CD4-positive, alpha-beta T cell treated with Interleukin-12 subunit alpha and Interleukin-12 subunit beta, for 1 hour (primary cell): ENCODE data around the gene TBL1XR1.
A peak's percentile ranks its signal among the peaks of the same experiment; 100 is the strongest.
"Not testable (repeated sequence)": the region's sequence is repeated elsewhere in the genome, so short reads cannot be mapped to it uniquely, and the experiment has no call there.

Experiments used
- DNase-seq: peaks from one replicate; pipeline ENCODE4 v3.0.0-alpha.2; 2020

Gene TBL1XR1

DNA sequence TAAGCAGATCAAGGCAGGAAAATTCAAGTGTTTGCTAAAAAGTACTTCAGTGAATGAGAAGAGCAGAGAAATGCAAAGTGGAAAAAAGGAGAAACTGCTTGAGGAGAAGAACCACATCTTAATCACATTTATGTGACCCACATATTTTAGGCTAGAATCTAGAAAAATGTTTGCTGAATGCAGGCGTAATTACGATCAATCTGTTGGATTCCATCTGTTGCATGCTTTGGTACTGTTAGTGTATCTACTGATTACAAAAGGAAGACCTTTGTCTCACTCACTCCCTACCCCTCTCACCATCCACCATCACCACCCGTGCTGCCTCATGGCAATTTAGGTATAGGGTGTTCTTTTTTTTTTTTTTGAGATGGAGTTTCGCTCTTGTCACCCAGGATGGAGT lies 9.7 kb upstream of the TBL1XR1 start:
- no peak for DNase-seq

DNA sequence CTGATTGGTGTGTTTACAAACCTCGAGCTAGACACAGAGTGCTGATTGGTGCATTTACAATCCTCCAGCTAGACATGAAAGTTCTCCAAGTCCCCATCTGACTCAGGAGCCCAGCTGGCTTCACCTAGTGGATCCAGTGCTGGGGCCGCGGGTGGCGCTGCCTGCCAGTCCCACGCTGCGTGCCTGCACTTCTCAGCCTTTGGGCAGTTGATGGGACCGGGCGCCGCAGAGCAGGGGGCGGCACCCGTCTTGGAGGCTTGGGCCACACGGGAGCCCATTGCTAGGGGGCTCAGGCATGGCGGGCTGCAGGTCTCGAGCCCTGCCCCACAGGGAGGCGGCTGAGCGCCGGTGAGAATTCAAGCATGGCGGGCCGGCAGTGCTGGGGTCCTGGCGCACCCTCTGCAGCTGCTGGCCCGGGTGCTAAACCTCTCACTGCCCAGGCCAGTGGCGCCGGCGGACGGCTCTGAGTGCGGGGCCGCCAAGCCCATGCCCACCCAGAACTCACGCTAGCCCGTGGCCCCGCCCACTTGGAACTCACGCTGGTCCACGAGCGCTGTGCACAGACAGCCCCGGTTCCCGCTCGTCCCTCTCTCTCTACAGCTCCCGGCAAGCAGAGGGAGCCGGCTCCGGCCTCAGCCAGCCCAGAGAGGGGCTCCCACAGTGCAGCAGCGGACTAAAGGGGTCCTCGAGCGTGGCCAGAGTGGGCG lies 6.6 kb upstream of the TBL1XR1 start:
- DNase-seq = no peak

DNA sequence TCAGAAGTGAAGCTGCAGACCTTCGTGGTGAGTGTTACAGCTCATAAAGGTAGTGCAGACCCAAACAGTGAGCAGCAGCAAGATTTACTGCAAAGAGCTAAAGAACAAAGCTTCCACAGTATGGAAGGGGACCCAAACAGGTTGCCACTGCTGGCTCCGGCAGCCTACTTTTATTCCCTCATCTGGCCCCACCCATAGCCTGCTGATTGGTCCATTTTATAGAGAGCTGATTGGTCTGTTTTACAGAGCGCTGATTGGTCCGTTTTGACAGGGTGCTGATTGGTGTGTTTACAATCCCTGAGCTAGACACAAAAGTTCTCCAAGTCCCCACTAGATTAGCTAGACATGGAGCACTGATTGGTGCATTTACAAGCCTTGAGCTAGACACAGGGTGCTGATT lies 5.7 kb upstream of the TBL1XR1 start:
- not testable (repeated sequence) for DNase-seq

DNA sequence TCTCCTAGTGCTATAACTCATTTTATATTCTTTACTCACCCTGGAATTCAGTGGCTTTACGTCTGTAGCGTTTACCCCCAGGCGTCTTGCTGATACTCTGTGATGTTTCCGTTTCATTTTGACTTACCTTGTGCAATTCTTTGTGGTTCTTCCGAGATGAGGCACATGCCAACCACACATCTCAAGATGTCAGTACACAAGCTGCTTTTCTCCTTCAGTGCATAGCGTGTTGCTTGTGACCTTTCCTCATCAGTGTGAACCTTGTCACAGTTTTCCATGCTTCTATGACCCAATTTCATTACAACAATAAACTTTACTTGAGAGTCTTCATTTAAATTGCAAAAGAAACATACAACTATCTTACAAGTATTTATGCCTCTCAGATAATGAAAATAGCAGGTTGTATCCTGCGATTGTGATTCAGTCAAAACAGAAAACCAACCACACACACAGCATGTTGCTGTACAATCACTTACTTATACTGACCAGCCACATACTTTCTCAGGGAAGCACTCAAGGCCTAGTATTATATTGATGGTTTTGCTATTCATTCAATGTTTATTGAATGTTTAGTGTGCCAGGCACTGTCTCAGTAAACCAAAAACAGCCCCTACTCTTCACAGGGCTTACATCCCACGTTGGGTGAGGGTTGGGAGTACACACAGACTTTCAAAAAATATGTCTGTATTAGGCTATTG lies 4.6 kb upstream of the TBL1XR1 start:
- DNase-seq = peak; percentile 77

DNA sequence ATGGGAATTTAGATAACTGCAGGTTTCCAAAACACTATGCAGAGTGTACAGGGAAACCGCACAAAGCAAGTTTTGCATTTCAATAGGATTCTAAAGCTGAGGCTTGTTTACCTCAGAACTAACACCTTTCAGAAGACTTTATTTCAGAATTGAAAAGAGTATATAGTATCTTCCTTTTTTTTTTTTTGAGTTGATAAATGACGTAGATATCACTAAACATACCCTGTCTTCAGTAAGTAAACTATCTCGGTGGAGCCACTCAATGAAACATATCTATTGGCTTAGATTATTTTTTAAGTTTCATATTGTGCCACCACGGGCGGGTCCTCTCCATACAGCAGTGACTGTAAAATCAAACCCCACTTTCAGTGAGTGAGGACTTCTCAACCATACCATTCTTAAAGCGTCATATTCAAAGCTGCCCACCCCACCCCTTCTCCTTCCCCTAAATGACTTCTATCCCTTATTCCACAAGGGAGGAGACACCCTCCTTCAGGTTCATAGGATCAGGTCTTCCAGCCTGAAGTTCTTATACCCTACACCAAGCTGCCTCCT lies 2.0 kb upstream of the TBL1XR1 start:
- peak; percentile 40 for DNase-seq

DNA sequence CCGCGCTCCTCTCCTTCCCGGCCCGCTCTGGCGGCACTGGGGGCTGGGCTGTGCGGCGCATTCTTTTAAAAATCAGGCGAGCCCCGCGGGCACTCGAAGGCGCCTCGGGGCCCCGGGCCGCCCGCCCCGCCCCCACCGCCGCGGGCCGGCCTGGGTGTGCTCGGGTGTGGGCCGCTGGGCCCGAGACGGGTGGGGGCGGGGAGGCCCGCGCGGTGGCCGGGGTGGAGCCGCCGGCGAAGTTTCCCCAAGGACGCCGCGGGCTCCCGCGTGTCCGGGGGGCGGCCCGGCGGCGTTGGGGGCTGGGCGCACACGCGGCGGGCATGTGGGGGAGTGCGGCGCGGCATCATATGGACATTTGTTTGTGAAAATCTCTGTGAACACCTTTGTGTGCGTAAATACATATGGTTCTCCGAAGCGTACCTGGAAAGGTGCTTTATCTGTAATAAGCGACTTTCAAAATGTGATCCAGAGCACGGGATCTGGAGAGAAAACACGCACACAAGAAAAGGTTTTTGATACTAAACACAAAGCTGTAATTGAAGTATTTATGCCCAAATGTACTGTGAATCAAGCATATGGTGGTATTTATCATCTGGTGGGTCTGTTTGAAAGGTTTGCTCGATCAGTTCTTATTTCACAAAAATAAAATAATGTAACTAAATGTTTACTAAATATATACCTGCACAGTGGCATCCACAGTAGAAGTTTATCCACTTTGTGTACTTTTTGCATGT lies 612 bp upstream of the TBL1XR1 start:
- no peak for DNase-seq

DNA sequence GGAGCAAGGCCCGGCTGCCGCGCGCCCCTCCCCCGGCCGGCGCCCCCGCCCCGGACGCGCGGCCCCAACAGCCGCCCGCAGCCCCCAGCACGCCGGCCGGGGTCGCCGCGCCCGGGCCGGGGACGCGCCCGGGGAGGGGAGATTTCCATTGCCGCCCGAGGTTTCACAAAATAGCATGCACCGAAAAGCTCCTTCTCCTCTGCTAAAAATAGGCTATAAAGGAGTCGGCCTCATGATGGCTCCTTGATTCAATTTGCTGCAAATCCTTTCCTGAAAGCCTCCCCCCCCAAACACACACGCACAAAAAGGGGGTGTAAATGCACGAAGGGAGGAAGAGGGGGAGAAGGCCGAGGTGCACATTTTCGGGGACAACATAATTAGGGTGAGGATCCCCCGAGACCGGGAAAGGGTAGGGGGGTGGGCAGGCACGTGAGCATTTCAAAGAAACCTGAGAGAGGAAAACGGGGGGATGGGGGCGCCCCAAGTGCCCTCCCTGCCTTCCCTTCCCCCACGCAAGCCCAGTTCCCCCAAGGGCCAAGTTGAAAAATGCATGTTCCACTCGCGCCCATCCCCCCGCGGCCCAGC lies 734 bp downstream of the TBL1XR1 start:
- DNase-seq = peak; percentile 51

DNA sequence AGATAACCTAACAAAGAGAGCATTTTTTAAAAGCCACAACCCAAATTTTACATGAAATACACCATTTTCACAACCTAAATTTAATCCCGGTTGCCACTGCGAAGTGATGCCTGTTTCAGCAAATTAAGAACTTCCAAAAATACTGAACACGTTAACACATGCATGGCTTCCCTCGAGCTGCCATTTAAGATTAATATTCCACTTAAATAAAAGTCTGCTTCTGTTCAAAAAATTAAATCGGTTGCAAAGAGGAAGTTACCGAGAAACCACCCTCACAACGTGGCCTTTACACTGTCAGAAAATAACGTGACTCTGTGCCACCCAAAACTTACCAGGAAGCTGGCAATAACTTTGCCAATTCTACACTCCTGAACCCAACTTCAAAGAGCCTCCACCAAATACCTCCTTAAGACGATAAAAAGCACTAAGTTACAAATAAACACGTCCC lies 1.2 kb downstream of the TBL1XR1 start:
- peak; percentile 58 for DNase-seq

DNA sequence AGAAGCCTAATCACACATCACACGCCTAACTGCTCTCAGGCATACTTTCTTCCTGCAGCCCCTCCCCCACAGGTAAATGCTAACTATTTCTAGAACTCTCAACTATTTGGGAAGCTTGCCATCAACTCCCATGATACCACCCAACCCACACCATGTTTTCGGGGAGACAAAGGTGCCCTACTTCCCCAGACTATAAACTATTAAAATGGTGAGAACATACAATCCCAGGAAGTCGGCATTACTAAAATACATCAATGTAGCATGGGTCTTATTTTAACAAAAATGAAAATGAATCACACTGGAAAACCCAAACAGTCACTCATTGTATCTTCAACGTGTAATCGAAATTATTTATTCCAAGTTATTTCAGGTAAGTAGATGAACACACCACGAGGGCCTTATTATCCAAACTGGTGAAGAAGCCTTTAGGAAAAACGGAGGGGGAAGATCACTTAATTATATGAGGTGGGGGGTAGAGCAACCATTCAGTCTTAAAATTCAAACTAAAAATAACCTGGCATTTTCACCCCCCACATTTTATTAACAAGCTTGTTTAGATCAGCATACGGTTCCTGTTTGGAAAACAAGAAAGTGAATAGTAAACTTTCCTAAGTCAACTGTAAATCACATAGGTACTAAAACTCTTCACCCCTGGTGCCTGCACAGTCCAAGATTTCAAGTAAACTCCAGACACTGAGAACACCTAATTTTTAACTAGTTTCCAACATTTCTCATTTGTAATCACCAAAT lies 1.9 kb downstream of the TBL1XR1 start:
- peak; percentile 27 for DNase-seq

DNA sequence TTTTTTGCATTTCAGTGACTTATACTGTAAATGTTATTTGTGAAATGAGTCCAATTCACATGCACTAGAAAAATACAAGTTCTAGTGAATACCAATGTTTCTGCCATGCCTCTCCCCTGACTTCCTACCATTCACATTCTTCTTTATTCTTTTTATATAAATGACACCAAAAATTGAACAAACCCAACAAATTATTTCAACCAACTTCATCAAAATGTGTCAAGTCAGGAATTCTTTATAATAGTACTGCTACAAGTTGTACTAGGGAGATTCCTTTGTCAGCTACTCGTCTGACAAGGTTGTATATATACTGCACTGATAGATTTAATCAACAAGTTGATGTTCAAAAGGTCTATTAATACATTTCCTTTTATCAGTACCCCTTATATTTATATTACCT lies 3.0 kb downstream of the TBL1XR1 start:
- no peak for DNase-seq

DNA sequence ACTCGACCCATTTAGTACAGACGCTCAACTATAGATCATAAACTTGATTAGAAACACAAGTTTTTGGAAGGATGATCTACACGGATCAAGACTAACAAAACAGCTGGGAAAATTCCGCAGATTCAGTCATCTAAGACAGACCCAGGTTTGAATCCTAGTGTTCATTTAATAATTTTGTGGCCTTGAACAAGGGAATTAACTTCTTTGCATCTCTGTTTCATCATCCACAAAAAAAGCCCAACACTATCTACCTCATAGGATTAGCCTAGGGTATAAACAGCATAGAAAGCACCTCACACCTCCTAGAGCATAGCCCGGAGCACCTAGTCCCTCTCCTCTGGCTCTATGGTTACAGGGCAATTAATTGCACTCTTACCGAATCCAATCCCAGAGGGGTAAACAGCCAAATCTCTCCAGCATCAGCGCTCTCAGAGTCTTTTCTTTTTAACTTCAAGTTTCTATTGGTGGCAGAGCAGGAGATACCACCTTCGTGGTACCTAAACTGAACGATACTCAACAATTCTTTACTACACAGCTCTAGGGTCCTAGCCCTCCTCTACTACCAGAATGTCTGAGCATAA lies 3.5 kb downstream of the TBL1XR1 start:
- no peak for DNase-seq

DNA sequence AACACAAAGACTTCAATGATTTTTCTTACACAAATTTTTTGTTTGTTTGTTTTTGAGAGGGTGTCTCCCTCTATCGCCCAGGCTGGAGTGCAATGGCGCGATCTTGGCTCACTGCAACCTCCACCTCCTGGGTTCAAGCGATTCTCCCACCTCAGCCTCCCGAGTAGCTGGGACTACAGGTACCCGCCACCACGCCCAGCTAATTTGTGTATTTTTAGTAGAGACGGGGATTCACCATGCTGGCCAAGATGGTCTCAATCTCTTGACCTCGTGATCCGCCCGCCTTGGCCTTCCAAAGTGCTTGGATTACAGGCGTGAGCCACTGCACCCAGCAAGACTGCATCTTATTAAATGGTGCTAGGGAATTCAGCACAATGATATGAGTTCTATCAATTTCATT lies 4.0 kb downstream of the TBL1XR1 start:
- DNase-seq = not testable (repeated sequence)

DNA sequence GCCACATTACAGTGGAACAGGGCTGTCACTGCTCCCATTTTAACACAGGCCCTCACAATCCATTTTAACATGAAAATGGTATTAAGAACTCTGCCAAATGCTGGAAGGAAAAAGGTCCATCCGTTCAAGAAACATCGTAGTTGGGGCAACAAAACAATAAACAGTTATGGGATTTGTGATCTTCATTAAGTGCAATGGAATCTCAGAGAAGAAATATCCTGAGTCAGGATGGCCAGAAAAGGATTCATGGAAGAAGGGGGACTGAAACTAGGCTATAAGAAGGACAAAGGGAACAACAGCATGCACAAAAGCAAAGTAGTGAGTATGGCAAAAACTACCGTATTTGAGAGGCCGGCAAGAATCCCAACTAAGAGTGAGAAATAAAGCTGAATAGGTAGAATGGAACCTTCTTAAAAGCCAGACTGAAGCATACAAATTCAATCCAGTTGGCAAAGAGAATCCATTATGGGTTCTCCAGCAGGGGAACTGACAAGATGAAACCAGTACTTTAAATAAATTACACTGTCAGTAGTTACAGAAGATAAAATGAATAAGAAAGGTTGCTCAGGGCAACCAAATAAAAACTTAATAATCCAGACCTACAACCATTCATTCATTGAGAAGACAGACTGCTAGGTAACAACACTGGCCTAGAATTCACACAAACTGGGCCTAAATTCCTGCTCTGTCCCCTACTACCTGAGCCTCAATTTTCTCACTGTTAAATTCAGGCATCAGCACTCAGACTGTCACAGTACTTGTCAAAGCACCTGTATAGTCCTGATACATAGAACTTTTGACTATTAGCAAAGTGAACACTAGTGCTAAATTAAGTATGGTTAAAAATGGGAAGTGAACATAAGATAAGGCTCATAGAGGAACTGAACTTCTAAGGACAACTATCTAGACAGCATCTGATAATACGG lies 6.3 kb downstream of the TBL1XR1 start:
- no peak for DNase-seq

DNA sequence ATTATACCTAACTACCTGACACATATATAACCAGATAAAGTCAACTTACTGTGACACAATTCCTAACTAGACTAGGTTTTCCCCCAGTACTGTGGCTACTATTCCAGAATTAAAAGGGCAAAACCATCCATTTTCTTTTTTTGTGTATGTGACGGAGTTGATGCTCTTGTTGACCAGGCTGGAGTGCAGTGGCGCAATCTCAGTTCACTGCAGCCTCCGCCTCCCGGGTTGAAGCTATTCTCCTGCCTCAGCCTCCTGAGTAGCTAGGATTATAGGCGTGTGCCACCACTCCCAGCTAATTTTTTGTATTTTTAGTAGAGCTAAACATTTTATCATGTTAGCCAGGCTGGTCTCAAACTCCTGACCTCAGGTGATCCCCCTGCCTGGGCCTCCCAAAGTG lies 7.1 kb downstream of the TBL1XR1 start:
- not testable (repeated sequence) for DNase-seq

DNA sequence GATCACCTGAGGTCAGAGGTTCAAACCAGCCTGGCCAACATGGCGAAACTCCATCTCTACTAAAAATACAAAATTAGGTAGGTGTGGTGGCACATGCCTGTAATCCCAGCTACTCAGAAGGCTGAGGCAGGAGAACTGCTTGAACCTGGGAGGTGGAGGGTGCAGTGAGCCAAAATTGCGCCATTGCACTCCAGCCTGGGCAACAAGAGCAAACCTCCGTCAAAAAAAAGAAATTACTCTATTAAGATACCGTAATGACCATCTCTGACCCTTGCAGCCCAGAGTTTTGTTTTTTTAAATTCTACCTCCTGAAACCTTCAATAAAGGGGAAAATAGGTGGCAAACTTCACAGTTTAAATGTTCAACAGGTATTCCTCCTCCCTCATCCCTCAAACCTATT lies 9.0 kb downstream of the TBL1XR1 start:
- DNase-seq = not testable (repeated sequence)

DNA sequence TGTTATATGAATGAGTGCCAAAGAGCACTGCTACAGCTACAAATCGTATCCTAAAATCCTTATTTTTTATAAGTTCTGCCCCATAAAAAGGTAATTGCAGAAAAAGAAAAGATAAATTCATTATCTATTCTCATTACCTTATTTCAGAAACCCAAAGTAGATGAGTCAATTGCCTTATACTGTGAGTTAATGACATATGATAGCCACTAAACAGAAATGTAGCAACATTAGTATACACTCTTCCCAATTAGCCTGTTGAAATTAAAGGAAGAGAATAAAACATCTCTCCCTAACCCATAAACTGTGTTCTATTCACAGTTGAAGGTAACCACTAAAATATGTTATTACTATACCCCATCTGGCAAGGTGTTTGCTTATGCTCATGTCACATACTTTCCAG lies 11.0 kb downstream of the TBL1XR1 start:
- no peak for DNase-seq

DNA sequence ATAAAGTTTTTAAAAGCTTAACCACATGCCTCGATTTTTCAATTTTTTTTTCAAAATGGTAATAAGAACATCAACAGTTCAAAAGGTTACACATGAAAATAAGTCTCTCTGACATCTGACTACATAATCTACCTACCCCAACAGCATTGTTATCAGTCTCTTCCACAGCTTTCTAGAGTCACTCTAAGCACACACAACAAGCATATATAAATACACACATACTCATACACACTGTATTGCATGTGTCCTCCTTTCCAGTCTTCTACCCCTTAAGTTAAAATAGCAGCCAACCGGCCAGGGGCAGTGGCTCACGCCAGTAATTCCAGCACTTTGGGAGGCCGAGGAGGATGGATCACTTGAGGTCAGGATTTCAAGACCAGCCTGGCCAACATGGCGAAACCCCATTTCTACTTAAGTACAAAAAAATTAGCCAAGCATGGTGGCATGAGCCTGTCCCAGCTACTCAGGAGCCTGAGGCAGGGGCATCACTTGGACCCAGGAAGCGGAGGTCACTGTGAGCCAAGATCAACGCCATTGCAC lies 12.2 kb downstream of the TBL1XR1 start:
- no peak for DNase-seq

DNA sequence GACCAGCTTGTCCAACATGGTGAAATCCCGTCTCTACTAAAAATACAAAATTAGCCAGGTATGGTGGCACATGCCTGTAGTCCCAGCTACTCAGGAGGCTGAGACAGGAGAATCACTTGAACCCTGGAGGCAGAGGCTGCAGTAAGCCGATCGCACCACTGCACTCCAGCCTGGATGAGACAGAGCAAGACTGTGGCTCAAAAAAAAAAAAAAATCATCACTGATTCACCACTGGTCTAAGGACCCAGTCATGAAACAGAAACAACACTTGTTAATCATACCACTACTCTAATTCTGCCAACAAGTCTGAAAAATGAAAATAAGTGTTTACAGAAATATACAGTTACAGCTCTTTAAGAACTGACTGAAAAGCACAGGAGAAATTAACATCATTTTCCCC lies 12.7 kb downstream of the TBL1XR1 start:
- not testable (repeated sequence) for DNase-seq

DNA sequence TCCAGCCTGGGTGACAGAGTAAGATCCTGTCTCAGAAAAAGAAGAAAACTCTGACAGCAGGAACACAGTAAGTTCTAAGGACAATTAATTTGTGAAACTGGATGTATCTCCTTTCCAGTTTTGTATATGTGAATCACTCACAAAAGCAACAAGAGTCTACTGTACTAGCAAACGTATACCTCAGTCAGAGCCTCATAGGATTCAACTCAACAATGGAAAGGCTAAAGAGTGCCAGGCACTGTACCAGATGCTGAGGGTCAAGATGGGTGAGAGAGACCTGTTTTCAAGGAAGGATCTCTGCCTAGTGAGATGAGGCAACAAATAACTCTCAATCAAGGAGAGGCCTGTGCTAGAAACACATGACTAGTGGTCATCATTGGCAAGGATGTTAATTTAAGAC lies 14.9 kb downstream of the TBL1XR1 start:
- DNase-seq = no peak

DNA sequence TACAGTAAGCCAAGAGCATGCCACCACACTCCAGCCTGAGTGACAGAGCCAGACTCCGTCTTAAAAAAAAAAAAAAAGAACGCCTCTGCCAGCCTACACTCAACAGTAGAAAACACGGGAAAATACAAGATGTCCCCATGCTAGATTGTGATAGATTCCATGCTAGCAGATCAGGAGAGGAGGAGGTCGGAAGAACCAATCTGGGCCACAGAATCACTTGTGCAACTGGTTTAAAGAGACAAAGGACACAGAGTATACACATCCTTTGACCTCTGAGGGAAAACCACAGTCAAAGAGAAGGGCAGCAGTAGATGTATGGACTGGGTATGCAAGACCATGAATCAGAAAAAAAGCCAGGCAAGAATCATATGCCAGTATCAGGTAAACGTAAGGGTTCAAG lies 15.9 kb downstream of the TBL1XR1 start:
- no peak for DNase-seq

DNA sequence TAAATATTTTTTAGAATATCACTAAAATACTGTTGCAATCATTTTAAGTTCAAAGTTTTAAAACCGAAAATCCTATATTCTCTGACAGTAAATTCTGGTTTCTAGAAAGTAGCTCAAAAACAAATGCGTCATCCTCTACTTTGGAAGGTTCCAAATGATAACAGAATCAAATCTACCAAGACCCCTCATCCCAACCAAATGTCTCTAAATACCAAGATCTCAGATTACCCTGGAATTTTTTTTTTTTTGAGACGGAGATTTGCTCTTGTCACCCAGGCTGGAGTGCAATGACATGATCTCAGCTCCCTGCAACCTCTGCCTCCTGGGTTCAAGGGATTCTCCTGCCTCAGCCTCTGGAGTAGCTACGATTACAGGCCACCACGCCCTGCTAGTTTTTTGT lies 16.8 kb downstream of the TBL1XR1 start:
- DNase-seq = no peak
